ENCODE measurements around the gene DNAH10. TPM values are rescaled to one million over a fixed set of nuclear protein-coding genes. Genes with fewer than 3 reads are reported as not detected.
"Not testable (repeated sequence)": the region's sequence is repeated elsewhere in the genome, so short reads cannot be mapped to it uniquely, and the experiment has no call there.

The DNAH10 gene
- total RNA-seq, 2 donors from 2014 or later = 0.15 to 0.39 TPM

DNA sequence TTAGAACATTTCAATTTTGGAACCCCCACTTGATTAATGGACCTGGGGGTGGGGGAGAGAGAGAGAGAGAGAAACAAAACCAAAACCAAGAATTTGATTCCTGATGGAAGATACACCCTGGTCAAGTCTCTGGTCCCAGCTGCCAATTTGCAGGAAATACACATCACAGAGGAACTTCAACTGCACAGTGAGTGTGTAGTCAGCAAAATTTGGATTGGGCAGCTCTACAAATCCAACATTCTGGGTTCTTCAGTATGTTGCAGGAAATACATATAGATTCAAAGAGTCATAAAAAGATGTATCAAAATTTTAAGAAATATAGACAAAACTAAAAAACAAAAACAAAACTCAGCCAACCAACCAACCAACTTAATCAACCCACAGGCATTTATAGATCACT lies 17.4 kb downstream of the DNAH10 start:
- DNase-seq (no peak), ATAC-seq (no peak)
- intact Hi-C loops (cut with DNase I, micrococcal nuclease) = no loop called here

GRCh38 chr12:123782997-123783792 lies 21.1 kb downstream of the DNAH10 start:
- intact Hi-C loops (cut with DNase I, micrococcal nuclease) = no loop called here
- DNase-seq (no peak), ATAC-seq (no peak)

- DNase-seq (no peak), ATAC-seq (no peak)
- intact Hi-C loops (cut with DNase I, micrococcal nuclease) = no loop called here
Measured at GRCh38 chr12:123787466-123787865, 25.4 kb downstream of the DNAH10 start.

GRCh38 chr12:123788541-123788940 lies 26.4 kb downstream of the DNAH10 start:
- intact Hi-C loops (cut with DNase I, micrococcal nuclease) = no loop called here
- no peak for DNase-seq
- no peak for ATAC-seq

DNA sequence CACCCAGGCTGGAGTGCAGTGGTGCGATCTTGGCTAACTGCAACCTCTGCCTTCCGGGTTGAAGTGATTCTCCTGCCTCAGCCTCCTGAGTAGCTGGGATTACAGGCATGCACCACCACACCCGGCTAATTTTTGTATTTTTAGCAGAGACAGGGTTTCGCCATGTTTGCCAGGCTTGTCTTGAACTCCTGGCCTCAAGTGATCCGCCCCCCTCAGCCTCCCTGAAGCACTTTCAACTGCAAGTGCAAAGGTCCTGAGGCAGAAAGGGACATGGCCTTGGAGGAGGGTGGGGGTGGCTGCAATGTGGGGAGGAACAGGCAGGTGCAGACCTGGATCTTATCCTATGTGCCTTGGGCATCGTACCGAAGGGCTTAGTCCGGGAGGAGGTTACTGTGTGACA lies 27.3 kb downstream of the DNAH10 start:
- ATAC-seq; DNase-seq; intact Hi-C loops (cut with DNase I, micrococcal nuclease): not testable (repeated sequence)

DNA sequence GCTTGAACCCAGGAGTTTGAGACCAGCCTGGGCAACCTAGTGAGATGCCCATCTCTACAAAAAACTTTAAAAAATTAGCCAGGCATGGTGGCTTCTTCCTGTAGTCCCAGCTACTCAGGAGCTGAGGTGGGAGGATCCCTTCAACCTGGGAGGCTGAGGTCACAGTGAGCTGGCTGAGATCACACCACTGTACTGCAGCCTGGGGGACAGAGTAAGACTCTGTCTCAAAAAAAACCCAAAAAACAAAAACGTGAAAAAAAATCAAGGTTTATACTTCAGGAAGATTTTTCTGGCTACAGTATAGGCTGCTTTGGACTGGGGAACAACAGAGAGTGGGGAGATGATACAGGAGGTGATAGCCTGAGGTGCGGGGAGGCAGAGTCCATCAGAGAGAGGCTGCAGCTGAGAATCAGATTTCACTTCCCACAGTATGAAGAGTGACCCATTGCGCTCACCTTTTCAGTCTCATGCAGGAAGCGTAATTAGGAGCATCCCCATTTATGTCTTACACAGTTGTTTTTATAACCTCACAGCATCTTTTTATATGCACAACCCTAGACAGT lies 28.9 kb downstream of the DNAH10 start:
- ATAC-seq = no peak
- intact Hi-C loops (cut with DNase I, micrococcal nuclease) = no loop called here
- no peak for DNase-seq

GRCh38 chr12:123794027-123794426 lies 31.9 kb downstream of the DNAH10 start:
- intact Hi-C loops (cut with DNase I, micrococcal nuclease) = no loop called here
- no peak for DNase-seq
- no peak for ATAC-seq

- intact Hi-C loops (cut with DNase I, micrococcal nuclease) = no loop called here
- DNase-seq (no peak), ATAC-seq (no peak)
Measured at GRCh38 chr12:123798518-123798917, 36.4 kb downstream of the DNAH10 start.

DNA sequence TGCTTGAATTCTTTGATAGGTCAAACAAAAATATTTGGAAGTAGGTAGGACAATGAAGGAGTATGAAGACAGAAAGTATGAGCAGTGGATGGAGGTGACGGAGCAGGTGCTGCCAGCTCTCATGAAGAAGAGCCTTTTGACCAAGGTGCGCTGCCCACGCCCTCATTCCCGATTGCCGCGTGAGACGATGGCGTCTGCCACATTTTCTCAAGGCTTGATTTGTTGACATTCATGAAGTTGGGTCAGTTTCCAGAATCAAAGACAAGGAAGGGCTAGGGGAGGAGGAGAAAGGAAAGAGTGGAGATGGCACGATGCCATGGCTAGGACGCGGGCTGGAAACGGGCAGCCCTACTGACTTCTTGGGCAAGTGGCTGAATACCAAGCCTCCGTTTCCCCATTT lies 37.1 kb downstream of the DNAH10 start:
- DNase-seq (no peak), ATAC-seq (no peak)
- intact Hi-C loops (cut with DNase I, micrococcal nuclease) = no loop called here

DNA sequence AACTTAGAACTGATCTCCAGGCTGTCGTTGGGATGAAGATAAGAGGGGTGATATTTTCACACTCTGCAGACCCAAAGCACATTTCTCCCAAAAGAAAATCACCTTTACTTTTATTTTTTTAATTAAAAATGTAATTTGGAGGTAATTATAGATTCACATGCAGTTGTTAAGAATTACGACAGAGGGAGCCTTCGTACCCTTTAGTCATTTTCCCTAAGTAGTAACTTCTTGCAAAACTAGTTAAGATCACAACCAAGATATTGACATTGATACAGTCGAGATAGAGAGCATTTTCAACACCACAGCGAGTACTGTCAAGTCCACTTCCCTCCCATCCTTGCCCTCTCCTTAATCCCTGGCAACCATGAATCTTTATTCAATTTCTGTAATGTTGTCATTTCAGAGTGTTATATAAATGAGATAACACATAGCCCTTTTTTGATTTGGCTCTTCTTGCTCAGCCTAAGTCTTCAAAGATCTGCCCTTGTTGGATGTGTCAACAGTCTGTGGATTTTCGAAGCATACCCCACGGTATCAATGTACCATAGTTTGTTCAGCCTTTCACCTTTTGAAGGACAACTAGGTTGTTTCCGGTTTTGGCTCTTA lies 39.6 kb downstream of the DNAH10 start:
- DNase-seq (no peak), ATAC-seq (no peak)
- intact Hi-C loops (cut with DNase I, micrococcal nuclease) = no loop called here

GRCh38 chr12:123805173-123805572 lies 43.1 kb downstream of the DNAH10 start:
- no peak for DNase-seq
- intact Hi-C loops (cut with DNase I, micrococcal nuclease) = no loop called here
- ATAC-seq = no peak

DNA sequence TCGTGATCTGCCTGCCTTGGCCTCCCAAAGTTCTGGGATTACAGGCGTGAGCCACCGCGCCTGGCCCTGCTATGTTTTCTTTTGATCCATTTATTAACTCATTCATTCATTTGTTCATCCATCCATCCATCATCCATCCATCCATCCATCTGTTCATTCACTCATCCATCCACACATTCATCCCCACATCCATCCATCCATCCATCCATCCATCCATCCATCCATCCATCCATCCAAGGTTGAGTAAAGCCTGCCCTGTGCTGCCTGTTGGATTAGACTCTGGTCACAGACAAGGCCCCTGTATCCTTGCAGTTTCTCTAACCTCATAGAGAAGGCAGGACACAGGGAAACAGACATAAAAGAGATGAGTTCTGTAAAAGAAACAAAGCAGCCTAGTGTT lies 44.9 kb downstream of the DNAH10 start:
- ATAC-seq = no peak
- no peak for DNase-seq
- intact Hi-C loops (cut with DNase I, micrococcal nuclease) = no loop called here

DNA sequence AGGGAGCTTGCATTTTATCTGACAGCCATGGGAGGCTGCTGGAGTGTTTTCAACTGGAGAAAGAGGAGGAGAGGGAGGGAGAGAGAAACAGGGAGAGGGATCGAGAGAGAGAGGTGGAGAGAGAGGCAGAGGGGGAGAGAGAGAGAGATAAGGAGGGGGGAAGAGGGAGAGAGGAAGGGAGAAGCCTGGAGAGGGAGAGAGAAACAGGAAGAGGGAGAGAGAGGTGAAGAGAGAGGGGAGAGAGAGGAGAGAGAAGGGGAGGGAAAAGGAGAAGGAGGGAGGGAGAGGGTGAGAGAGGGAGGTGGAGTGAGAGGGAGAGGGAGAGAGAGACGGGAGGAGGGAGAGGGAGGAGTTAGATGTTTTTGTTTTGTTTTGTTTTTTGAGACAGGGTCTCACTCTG lies 45.6 kb downstream of the DNAH10 start:
- DNase-seq = no peak
- intact Hi-C loops (cut with DNase I, micrococcal nuclease) = no loop called here

GRCh38 chr12:123808167-123808566 lies 46.1 kb downstream of the DNAH10 start:
- peak in 1 of 2 donors; percentile 16 for DNase-seq
- ATAC-seq = peak; percentile 44
- intact Hi-C loops (cut with DNase I, micrococcal nuclease) = no loop called here

More for the DNA sequence above, 45.6 kb downstream of the DNAH10 start:
- ATAC-seq = no peak

- intact Hi-C loops (cut with DNase I, micrococcal nuclease) = no loop called here
- no peak for ATAC-seq
- no peak for DNase-seq
Measured at GRCh38 chr12:123813349-123813748, 51.2 kb downstream of the DNAH10 start.

DNA sequence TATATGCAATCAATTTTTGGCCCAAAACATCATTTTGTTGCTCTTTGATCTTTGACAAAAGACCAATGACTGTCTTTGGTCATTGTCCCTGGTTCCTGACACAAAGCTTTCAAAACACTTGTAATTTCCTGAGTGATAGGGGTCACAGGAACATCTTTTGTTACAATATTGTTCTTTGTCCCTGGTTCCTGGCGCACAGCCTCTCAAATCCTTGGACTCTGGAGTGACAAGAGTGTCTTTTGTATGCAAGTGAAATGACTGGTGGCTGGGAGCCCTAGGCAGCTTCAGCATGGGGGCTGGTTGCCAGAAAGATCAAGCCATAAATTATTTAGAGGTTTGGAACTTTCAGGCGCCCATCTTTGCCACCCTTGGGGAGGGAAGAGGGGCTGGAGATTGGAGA lies 53.9 kb downstream of the DNAH10 start:
- no peak for ATAC-seq
- no peak for DNase-seq
- intact Hi-C loops (cut with DNase I, micrococcal nuclease) = no loop called here

DNA sequence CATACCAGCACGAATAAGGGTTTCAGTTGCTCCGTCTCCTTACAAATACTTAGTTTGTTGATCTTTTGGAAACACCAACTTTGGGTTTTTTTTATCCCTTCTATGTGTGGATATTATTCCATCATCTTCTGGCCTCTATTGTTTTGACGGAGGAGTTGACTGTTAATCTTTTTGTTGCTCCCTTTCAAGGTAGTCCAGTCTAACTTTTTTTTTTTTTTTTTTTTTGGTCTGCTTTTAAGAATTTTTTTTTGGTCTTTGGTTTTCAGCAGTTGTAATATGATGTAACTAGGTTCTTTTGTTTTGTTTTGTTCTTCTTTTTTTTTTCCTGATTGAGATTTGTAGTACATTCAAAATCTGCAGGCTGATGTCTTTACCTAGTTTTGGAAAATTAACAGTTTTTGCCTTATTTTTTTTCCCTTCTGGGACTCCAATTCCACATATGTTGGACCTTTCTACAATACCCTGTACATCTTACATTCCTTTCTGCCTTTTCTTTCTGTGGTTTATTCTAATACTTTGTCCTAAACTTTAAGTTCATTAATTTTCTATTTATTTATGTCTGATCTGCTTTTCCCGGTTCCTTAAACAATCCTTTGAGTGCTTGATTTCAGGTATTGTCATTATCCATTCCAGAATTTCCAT lies 54.9 kb downstream of the DNAH10 start:
- intact Hi-C loops (cut with DNase I, micrococcal nuclease) = no loop called here

GRCh38 chr12:123822804-123823203 lies 60.7 kb downstream of the DNAH10 start:
- peak; percentile 62 for ATAC-seq
- intact Hi-C loops (cut with DNase I, micrococcal nuclease) = no loop called here
- no peak for DNase-seq

More for the DNA sequence above, 54.9 kb downstream of the DNAH10 start:
- ATAC-seq (no peak), DNase-seq (no peak)

GRCh38 chr12:123828120-123828519 lies 66.0 kb downstream of the DNAH10 start:
- DNase-seq = no peak
- intact Hi-C loops (cut with DNase I, micrococcal nuclease) = no loop called here
- ATAC-seq = no peak

Data from left colon (tissue), 2 donors.